Stimulated activated CD4-positive, alpha-beta T cell treated with anti-CD3 and anti-CD28 coated beads, Interleukin-12 subunit alpha, Interleukin-12 subunit beta, amount 100 ng/mL, for 24 hours (primary cell): Measurements from ENCODE around the gene RAP1GAP.
"Not testable (repeated sequence)": the region's sequence is repeated elsewhere in the genome, so short reads cannot be mapped to it uniquely, and the experiment has no call there.

ENCODE experiments used
- DNase-seq, 2 experiments: peaks; one replicate each; pipeline ENCODE4 v3.0.0-alpha.2; 2020; ENCODE audit warnings: low read depth in 2 of 2

RAP1GAP gene

GRCh38 chr1:21677168-21677567, 8.0 kb upstream of the RAP1GAP start:
- DNase-seq = no peak

- no peak for DNase-seq
Measured at GRCh38 chr1:21674957-21675356, 5.8 kb upstream of the RAP1GAP start.

GRCh38 chr1:21673853-21674252, 4.7 kb upstream of the RAP1GAP start:
- not testable (repeated sequence) for DNase-seq

- no peak for DNase-seq
Measured at GRCh38 chr1:21673277-21673780, 4.2 kb upstream of the RAP1GAP start.

GRCh38 chr1:21672478-21673276, 3.5 kb upstream of the RAP1GAP start:
- DNase-seq = no peak

- DNase-seq = no peak
Measured at GRCh38 chr1:21671915-21672314, 2.8 kb upstream of the RAP1GAP start.

GRCh38 chr1:21670956-21671902, 2.1 kb upstream of the RAP1GAP start:
- no peak for DNase-seq

GRCh38 chr1:21670059-21670881, 1.1 kb upstream of the RAP1GAP start:
- DNase-seq = no peak

GRCh38 chr1:21668951-21669257, 253 bp downstream of the RAP1GAP start:
- DNase-seq = no peak

GRCh38 chr1:21668232-21668950, 766 bp downstream of the RAP1GAP start:
- no peak for DNase-seq

GRCh38 chr1:21667348-21668231, 1.6 kb downstream of the RAP1GAP start:
- no peak for DNase-seq

- no peak for DNase-seq
Measured at GRCh38 chr1:21666576-21667320, 2.4 kb downstream of the RAP1GAP start.

- no peak for DNase-seq
Measured at GRCh38 chr1:21665711-21666575, 3.2 kb downstream of the RAP1GAP start.

- no peak for DNase-seq
Measured at GRCh38 chr1:21664806-21665588, 4.2 kb downstream of the RAP1GAP start.

GRCh38 chr1:21663951-21664805, 5.0 kb downstream of the RAP1GAP start:
- DNase-seq = no peak

GRCh38 chr1:21663248-21663950, 5.8 kb downstream of the RAP1GAP start:
- no peak for DNase-seq
